GM10847 (cell line): ENCODE data around the gene FAR2.

Experiments
- POLR2A ChIP-seq: IDR thresholded peaks from 2 replicates; pipeline ENCODE4 v1.6.1; 2011; ENCODE audit not compliant: insufficient read length; ENCODE audit errors: extremely low read depth

The FAR2 gene

GRCh38 chr12:29198901-29199300 is 49.8 kb downstream of the FAR2 start:
- no peak for TF ChIP-seq POLR2A

DNA sequence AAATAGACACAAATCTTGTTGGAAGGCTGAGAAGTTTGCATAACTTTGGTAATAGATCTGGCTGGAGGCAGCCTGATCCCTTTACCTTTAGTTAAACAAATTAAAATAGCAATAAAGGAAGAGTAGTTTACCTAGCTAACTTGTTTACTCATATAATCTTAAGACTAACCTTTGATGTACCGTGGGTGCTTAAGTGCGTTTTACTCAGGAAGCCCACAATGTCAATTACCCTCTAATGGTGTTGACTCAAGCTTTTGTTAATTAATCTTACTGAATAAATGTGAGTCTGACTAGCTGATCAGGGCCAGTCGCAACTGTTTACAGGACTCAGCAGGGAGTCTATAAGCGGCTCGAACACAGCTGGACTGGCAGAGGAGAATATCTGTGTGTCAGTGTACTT is 51.5 kb downstream of the FAR2 start:
- no peak for TF ChIP-seq POLR2A

DNA sequence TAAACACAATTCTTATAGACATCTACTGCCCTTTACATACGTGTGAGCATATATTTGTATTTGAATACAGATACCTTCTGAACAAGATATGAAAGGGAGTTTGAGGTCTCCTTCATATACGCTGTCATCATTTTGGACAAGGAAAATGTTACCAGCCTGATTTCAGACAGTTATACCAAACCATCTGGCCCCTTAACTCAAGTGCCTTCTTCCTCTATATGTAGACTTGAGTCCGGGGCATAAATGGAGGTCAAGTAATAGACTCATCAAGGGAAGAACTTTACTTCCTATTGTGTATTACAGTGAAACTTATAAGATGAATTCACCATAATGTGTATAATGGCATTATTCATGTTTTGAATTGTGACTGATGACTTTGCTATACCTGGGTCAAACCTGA is 52.2 kb downstream of the FAR2 start:
- TF ChIP-seq POLR2A, result no peak

DNA sequence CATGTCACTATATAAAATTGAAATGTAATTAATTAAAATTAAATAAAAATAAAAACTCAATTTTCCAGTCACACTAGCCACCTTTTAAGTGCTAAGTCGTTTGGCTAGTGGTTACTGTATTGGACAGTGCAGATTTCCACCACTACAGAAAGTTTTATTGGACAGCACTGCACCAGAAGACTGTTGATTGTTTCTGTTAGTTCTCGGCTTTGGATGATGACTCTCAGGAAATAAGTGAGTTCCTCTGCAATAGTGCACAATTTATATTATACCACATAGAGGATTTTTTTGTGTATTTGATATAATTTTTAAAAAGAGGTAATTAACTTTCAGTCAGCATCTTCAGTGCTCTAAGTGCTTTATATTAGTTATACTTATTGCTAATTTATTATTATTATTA is 52.7 kb downstream of the FAR2 start:
- no peak for TF ChIP-seq POLR2A

GRCh38 chr12:29204521-29204920 is 55.4 kb downstream of the FAR2 start:
- TF ChIP-seq POLR2A, result no peak

DNA sequence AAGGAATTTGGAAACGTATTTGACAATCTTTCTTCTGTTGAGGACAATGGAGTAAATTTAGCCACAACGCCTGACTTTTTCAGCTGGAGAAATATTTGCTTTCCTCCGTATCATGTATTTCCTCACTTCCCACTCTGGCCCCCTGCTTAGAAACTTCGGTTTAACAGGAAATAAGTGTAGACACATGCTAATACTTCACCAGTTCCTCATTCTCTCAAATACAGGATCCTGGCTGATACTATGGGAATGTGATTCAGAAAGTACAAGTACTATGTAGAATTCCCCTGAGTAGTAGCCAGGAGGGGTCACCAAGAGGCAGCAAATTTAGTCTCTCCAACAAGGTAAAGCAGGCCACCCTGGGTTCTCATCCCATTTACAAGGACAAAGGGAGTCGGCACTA is 58.0 kb downstream of the FAR2 start:
- no peak for TF ChIP-seq POLR2A

DNA sequence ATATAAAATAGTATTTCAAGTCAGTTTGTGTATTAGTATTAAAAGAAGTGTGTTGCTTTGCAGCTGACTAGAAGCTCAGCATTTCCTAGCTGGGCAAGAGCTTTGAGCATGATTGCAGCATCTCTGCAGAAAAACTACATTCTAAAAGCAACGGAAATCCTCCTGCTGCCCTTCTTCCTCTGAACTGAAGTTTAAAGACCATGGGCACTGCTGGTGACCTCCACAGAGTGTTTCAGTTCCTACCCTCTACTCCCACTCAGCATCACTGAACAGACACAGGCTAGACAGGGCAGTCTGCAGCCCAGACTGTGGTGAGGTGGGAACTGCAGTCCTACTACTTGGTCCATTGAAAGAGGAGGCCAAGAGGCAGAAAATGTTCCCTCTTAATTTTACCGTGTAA is 59.0 kb downstream of the FAR2 start:
- TF ChIP-seq POLR2A, result no peak

DNA sequence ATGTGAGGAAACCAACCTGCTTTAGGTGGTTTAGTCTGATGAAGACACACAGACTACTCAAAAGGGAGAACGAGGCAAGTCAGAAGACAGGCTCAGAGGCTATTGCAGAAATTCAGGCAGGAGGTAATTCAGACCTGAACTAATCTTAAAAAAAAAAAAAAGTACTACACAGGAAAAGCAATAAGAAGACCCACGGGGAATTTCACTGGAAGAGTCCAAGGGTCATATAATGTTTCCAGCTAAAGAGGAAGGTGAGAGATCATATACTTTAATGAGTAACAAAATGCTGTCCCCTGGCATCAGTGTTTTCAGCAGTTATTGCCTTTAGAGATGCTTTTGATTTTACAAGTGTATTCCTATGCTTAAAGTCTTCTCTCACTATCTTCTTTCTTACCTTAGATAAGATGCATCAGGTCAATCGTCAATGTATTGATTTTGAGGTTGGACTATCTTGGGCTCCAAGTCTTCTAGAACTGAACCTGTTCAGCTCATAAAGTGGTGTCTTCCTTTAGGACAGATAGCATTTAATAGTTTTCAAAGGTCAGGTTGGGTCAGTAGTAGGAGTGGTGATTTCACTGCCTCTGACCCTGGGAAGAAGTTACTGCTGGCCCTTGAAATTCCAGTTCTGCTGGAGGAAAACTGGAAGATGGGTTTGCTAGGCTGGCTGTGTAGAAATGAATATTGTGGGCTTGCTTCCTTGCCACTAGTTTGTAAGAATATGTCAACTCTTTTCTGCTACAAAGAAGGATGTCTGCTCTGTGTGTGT is 60.0 kb downstream of the FAR2 start:
- no peak for TF ChIP-seq POLR2A

DNA sequence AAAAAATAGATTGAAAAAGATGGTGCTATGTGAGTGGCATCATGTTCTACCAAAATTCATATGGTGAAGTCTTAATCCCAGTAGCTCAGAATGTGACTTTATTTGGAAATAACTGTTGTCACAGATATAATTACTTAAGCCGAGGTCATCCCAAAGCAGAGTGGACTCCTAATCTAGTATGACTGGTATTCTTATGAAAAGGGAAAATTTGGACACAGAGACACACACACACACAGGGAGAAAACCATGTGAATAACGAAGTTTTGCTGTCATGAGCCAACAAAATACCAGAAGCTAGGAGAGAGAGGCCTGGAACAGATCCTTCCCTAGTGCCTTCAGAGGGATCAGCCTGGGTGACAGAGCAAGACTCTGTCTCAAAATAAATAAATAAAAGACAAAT is 62.6 kb downstream of the FAR2 start:
- TF ChIP-seq POLR2A, result no peak

- no peak for TF ChIP-seq POLR2A
These were observed 63.8 kb downstream of the FAR2 start for GRCh38 chr12:29212682-29213403.

DNA sequence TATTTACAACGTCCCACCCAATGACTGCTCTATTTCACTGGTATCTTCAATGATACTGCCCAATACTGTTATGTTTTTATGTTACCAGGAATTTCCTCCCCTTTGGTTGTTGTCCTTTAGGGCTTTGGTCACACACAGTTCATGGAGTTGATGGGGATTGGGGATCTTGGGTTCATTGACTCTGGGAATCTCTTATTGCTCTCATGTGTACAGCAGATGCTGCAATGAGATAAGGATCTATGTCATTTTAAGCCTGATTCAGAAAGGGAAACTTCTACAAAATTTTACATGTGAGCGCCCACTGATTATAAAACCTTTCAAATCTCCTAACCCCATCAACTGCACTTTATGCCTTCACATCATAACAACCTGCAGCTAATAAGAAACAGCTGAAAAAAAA is 67.2 kb downstream of the FAR2 start:
- no peak for TF ChIP-seq POLR2A

- TF ChIP-seq POLR2A, result no peak
These were observed 67.9 kb downstream of the FAR2 start for GRCh38 chr12:29216797-29217575.

- no peak for TF ChIP-seq POLR2A
These were observed 71.7 kb downstream of the FAR2 start for GRCh38 chr12:29220632-29221336.

DNA sequence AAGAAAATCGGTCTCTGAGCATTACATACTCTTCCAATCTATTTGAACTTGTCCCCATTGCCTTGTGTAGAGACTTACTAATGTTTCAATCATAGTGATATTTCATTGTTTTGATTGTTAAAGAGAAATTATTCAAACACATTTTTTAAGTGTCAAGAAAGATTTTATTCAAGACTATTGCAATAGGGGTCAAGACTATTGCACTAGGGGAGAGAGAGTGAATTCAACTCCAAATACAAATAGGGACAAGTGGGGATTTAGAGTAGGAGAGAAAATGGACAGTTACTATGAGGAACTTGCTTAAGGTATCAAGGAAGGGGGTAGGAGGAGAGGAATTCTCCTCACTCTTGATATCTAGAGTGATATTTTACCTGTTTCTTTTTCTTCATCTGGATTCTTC is 73.1 kb downstream of the FAR2 start:
- TF ChIP-seq POLR2A, result no peak

DNA sequence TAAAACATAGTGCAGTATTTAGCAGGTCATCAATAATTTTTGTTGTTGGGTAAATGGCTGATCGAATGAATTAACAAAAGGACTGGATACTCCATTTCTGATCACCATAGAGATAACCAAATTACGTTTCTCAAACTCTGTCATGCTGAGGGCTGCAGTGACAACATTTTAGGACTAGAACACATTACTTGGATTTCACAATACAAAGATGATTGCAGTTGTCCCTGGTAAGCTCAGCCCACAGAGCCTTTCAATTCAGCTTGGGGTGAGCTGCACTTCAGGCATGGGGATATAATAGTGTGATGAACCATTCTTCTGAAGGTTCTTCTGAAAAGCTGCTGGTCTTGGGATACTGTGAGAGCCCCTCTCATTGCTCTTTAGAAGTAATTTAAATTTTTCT is 74.3 kb downstream of the FAR2 start:
- TF ChIP-seq POLR2A, result no peak
